ELR (cell line): ENCODE measurements around the gene DNASE1L3.

Experiments used
- DNase-seq: peaks from one replicate; pipeline ENCODE4 v3.0.0-alpha.2; 2015; ENCODE audit warnings: low read depth

DNASE1L3 gene

GRCh38 chr3:58179235-58180098 lies 31.3 kb downstream of the DNASE1L3 start:
- DNase-seq = no peak

DNA sequence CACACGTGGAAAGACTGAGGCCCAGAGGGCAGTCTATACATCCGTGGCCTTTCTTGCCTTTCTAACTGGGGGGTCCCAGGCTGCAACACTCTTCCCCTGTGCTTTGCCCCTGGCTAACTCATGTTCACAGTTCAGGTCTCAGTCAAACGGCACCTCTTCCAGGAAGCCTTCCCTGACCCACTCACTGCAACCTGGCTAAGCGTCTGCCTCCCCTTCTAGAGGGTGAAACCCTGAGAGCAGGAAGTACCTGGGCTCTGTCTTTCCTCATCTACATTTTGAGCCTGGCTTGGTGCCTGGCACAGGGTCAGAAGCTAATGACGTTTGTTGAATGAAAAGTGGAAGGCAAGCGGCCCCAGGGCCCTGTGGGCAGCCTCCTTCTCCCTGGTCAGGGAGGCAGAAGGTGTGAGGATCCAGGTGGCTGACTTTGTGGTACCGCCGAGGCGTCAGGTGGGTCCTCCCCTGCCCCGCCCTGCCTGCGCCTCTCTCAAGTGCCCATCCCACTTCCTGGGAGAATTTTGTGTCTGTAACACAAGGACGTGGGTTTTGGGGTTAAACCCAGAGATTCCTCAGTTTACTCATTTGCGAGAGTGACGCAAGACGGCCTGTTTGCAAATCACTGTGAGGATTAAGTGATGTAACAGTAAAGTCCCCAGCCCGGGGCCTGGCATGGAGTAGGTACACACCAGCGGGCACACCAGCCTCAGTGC lies 32.1 kb downstream of the DNASE1L3 start:
- DNase-seq = no peak

GRCh38 chr3:58177747-58178527 lies 32.8 kb downstream of the DNASE1L3 start:
- DNase-seq = peak; percentile 82

- DNase-seq = peak; percentile 32
These were observed 33.8 kb downstream of the DNASE1L3 start for GRCh38 chr3:58176827-58177489.

- no peak for DNase-seq
These were observed 34.6 kb downstream of the DNASE1L3 start for GRCh38 chr3:58176185-58176530.

GRCh38 chr3:58175437-58176184 lies 35.2 kb downstream of the DNASE1L3 start:
- peak; percentile 33 for DNase-seq

DNA sequence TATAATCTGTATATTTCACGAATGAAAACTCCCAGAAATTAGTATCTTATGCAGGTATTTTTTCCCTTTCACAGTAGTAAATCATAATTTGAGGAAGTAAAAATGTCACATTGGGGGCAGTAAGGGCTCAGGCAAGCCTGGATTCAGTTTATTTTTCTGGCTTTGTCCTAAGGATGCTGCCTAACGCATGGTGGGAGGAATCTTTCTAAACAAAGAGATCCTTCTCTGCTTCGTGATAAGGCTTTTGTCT lies 35.7 kb downstream of the DNASE1L3 start:
- DNase-seq = no peak

DNA sequence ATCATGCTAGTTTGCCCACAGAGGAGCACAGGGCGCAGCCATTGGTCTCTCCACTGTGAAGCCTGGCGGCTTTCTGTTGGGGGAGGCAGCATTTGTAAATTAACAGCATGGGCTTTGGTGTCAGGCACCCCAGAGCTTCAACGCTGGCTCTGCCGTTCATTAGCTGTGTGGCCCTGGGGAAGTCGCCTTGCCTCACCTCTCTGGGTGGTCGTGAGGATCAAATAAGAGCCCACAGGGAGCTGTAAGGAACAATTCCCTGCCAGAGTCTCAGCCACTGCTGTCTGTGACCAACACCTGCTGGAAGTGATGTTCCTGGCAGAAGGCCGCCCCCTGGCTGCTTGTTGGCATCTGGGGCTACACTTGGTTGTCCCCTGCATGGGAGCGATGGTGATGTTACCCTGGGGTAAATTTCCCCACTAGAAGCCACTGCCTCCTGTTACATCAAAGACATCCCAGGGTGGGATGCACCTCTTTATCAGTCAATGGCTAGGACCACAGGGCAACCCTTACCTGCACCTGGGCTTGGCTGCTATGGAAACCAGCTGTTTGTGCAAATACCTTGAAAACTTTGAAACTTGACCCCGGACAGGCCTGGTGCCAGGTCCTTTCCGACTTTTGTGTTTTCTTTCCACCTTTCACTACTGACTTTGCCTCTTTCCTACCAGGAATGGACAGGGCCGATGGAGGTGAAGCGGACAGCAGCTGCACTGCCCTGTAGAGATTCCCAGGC lies 36.9 kb downstream of the DNASE1L3 start:
- peak; percentile 36 for DNase-seq

DNA sequence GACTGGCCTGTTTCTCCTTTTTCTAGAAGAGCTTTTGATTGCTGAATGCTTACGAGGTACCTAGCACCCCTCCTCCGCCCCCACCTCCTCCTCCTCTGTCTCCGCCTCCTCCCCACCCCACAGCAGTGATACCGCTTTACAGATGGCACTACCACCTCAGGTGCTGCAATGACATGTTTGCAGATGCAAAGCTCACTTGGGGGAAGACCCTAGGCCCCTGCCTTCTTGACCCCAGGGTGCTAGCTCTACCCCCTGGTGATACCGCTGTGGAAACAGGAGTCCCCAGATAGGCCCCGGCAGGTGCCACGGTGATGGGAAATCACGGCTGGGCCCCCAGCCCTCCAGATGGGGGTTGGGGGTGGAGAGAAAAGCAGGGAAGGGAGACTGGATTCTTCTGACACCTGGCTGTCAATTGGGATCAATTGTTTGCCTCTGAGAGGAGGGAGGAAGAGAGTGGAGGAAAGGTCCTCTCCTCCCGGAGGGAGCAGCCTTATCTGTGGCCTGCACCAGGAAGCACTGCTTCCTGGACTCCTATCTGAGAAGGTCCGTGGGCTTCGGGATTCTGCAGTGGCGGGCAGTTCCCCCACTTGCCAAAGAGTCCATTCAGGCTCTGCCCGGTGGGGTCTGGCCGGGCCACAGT lies 37.6 kb downstream of the DNASE1L3 start:
- no peak for DNase-seq

GRCh38 chr3:58171126-58171525 lies 39.6 kb downstream of the DNASE1L3 start:
- no peak for DNase-seq

DNA sequence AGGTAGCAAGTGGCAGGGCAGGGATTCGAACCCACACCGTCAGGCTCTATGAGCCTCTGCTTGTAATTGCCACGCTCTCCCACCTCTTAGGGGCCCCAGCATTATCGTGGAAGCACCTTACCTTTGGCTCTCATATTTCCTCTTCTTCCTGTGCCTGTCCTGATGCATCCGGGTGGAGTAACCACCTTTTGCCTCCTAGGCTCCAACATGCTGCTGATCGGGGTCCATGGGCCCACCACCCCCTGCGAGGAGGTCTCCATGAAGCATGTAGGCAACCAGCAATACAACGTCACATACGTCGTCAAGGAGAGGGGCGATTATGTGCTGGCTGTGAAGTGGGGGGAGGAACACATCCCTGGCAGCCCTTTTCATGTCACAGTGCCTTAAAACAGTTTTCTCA lies 40.4 kb downstream of the DNASE1L3 start:
- DNase-seq = no peak

GRCh38 chr3:58169371-58169770 lies 41.4 kb downstream of the DNASE1L3 start:
- DNase-seq = no peak

GRCh38 chr3:58168498-58168897 lies 42.3 kb downstream of the DNASE1L3 start:
- DNase-seq = no peak

DNA sequence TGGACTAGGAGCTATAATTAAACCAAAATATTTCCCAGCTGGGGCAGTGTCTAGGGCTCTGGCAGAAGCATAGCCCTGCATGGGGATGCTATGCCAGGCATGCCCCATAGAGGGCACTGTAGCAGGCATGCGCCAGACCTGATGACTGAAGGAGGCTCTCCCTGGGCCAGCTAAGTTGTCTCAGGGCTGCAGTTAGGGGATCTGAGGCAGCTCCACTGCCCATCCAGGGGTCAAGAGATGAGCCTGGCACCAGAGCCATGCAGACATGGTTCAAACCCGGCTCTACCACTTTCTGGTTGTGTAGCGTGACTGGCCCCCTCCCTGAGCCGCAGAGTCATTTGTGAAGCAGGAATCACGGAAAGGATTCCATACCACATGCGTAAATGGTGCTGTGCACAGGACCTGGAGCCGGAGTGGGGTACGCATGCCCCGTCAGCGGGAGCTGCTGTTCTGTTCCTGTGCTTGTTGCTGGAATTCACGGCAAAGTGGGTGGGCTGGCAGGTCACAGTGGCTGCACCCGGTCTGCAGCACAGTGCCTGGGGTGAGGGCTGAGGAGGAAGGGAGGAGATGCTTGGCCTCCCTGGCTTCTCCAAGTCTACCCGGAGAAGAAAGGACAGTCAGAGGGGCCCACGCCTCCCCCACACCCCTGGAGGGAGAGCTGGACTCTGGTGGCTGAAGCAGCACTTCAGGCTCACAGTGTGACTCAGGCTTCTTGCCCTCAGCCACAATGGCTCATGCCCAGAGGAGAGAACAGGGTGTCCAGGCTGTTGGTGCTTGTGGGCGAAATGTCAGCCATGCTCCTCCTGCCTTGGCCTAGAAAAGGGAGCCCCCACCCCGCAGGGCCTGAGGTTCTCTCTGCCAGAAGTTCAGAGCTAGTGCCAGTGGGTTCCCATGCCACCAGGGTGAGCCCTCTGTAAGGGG lies 43.1 kb downstream of the DNASE1L3 start:
- peak; percentile 65 for DNase-seq

DNA sequence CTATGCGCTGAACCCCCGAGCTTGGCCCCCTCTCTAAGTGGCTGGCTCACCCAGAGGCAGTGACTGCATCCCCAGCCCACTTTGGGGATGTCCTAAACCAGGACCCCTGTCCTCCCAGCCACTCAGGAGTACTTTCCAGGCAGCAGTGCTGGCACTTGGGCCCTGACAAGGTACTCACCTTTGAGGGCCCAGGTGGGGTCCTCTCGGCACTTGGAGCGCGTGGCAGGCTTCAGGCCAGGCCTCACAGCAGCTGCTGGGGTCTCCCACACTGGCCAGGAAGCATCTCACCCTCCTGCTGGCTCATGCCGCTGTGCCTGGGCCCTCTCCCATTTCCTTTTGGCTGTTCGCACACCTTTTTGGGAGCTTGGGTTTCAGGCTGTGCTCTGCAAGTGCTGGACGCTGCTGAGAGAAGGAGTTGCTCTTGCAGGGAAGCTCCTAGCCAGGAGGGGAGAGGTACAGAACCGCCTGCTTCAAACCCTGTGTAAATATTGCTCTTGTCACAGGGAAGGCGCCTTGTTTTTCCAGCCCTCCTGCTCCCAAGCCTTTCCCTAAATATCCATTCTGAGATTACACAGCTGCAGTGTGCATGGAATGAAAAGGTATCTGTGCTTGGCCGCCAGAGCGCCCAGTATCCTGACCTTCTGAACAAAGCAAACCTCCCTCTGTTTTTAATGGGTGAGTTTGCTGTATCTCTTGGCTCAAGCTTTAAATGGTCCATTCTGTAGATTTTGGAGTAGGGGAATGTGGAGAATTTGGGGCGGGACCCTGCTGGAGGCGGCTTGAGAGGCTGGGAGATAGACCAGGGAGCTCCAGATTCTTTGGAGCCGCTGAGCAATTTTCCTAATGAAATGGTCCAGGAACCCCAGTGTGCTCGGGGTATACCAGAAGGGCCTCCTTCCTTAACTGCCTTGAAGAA lies 45.6 kb downstream of the DNASE1L3 start:
- DNase-seq = no peak

DNA sequence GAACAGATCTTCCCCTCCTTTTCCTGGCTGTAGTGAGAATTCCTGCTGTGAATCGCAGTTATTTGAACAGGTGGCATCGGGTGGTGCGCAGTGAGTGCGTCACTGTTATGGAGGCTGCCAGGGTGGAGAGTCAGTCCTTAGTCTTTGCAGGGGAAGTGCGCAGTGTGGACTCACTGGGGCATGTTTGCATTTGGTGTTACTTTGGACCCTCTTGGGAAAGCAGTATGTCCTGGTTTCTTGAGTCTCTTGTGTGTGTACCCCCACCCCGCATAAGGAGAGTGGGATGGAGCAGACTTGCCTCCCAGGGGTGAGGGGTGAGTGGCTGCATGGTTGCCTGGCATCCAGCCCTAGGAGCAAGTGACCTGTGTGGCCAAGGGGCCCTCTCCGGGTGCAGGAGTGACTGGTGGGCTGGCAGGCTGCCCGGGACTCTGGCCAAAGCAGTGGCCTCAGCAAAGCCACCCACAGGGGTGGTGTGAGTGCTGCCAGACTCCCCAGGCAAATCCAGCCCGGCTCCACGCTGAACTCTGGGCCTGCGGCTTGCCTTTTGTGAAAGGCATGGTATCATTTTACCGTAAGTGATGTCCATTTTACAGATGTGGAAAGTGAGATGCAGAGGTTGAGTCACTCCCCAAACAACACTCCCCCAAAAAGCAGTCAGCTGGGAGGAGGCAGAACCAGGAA lies 46.4 kb downstream of the DNASE1L3 start:
- no peak for DNase-seq

DNA sequence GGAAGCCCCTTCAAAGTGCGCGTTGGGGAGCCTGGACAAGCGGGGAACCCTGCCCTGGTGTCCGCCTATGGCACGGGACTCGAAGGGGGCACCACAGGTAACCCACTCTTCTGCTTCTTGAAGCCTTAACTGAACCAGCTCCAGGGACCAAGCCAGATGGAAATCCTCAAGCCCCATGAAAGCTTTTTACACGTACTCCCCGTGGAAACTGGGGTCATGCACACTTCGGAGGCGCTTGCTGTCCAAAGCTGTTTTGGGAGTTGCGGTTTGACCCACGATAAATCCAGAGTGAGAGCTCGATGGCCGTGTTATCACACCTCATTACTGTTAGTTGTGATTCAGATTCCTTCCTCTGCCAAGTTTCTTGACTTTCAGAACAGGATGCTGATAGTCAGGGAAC lies 47.5 kb downstream of the DNASE1L3 start:
- no peak for DNase-seq
